ENCODE data around the gene CCL24.

DNA sequence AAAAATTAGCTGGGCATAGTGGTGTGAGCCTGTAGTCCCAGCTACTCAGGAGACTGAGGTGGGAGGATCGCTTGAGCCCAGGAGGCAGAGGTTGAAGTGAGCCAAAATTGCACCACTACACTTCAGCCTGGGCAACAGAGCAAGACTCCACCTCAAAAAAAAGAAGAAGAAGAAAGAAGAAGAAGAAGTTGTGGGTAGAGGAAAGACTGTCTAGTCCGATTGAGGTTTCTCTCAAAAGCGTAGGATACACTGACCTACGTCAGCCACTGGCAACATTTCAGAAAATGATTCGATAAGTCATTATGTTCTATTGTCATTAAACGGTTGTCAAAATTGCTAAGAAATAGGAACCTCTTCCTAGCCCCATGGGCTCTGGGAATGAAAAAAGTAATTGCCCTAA, 42.9 kb upstream of the CCL24 start:
- TF ChIP-seq, protein P1, sequence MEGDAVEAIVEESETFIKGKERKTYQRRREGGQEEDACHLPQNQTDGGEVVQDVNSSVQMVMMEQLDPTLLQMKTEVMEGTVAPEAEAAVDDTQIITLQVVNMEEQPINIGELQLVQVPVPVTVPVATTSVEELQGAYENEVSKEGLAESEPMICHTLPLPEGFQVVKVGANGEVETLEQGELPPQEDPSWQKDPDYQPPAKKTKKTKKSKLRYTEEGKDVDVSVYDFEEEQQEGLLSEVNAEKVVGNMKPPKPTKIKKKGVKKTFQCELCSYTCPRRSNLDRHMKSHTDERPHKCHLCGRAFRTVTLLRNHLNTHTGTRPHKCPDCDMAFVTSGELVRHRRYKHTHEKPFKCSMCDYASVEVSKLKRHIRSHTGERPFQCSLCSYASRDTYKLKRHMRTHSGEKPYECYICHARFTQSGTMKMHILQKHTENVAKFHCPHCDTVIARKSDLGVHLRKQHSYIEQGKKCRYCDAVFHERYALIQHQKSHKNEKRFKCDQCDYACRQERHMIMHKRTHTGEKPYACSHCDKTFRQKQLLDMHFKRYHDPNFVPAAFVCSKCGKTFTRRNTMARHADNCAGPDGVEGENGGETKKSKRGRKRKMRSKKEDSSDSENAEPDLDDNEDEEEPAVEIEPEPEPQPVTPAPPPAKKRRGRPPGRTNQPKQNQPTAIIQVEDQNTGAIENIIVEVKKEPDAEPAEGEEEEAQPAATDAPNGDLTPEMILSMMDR (IDR thresholded peaks at IDR 0.05): no peak
- TF ChIP-seq, protein P2, sequence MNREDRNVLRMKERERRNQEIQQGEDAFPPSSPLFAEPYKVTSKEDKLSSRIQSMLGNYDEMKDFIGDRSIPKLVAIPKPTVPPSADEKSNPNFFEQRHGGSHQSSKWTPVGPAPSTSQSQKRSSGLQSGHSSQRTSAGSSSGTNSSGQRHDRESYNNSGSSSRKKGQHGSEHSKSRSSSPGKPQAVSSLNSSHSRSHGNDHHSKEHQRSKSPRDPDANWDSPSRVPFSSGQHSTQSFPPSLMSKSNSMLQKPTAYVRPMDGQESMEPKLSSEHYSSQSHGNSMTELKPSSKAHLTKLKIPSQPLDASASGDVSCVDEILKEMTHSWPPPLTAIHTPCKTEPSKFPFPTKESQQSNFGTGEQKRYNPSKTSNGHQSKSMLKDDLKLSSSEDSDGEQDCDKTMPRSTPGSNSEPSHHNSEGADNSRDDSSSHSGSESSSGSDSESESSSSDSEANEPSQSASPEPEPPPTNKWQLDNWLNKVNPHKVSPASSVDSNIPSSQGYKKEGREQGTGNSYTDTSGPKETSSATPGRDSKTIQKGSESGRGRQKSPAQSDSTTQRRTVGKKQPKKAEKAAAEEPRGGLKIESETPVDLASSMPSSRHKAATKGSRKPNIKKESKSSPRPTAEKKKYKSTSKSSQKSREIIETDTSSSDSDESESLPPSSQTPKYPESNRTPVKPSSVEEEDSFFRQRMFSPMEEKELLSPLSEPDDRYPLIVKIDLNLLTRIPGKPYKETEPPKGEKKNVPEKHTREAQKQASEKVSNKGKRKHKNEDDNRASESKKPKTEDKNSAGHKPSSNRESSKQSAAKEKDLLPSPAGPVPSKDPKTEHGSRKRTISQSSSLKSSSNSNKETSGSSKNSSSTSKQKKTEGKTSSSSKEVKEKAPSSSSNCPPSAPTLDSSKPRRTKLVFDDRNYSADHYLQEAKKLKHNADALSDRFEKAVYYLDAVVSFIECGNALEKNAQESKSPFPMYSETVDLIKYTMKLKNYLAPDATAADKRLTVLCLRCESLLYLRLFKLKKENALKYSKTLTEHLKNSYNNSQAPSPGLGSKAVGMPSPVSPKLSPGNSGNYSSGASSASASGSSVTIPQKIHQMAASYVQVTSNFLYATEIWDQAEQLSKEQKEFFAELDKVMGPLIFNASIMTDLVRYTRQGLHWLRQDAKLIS (CRISPR knock-in tag; IDR thresholded peaks at IDR 0.05; ENCODE audit: borderline replicate concordance): no peak
